MM.1S (cell line): Measurements from ENCODE around the gene CCNYL1.

Experiments
- DNase-seq: peaks from one replicate; pipeline ENCODE4 v3.0.0-alpha.2; 2015
- H2AFZ ChIP-seq: fragments of 300-600 bp; sonication (generic); 2 replicates; pipeline ENCODE4 v1.6.0; 2016; ENCODE audit warnings: antibody characterized with exemption, low read length
- H3F3A ChIP-seq: fragments of 300-600 bp; sonication (generic); 2 replicates; pipeline ENCODE4 v1.6.1; 2016; ENCODE audit warnings: mild to moderate bottlenecking, antibody characterized with exemption, low read length, moderate library complexity, mixed read lengths; ENCODE audit not compliant: insufficient read depth
- H3K27ac ChIP-seq: fragments of 300-600 bp; sonication (generic); 2 replicates; pipeline ENCODE4 v1.5.1; 2016; ENCODE audit warnings: mild to moderate bottlenecking, low read length
- H3K27me3 ChIP-seq: fragments of 300-600 bp; sonication (generic); replicated peaks from 2 replicates; pipeline ENCODE4 v1.6.0; 2016; ENCODE audit warnings: low read length; ENCODE audit not compliant: insufficient read depth
- H3K36me3 ChIP-seq: fragments of 300-600 bp; sonication (generic); replicated peaks from 2 replicates; pipeline ENCODE4 v1.6.1; 2016; ENCODE audit warnings: mild to moderate bottlenecking, low read length, mixed read lengths; ENCODE audit not compliant: insufficient read depth
- H3K4me1 ChIP-seq: fragments of 300-600 bp; sonication (generic); 2 replicates; pipeline ENCODE4 v1.6.1; 2016; ENCODE audit warnings: low read length, mixed read lengths
- H3K4me2 ChIP-seq: fragments of 300-600 bp; sonication (generic); 2 replicates; pipeline ENCODE4 v1.6.0; 2016; ENCODE audit warnings: low read depth, low read length
- H3K4me3 ChIP-seq: fragments of 300-600 bp; sonication (generic); 2 replicates; pipeline ENCODE4 v1.5.1; 2016; ENCODE audit warnings: low read length, mixed read lengths
- H3K79me2 ChIP-seq: fragments of 300-600 bp; sonication (generic); 2 replicates; pipeline ENCODE4 v1.6.1; 2016; ENCODE audit warnings: mixed run types, low read length, mixed read lengths
- H3K9ac ChIP-seq: fragments of 300-600 bp; sonication (generic); 2 replicates; pipeline ENCODE4 v1.6.1; 2016; ENCODE audit warnings: low read length, mixed read lengths
- H3K9me2 ChIP-seq: fragments of 300-600 bp; sonication (generic); replicated peaks from 2 replicates; pipeline ENCODE4 v1.6.1; 2016; ENCODE audit warnings: mild to moderate bottlenecking, low read length, mixed read lengths; ENCODE audit not compliant: insufficient read depth
- H3K9me3 ChIP-seq: fragments of 300-600 bp; sonication (generic); replicated peaks from 2 replicates; pipeline ENCODE4 v1.6.1; 2016; ENCODE audit warnings: mild to moderate bottlenecking, low read length, mixed read lengths; ENCODE audit not compliant: insufficient read depth
- H4K20me1 ChIP-seq: fragments of 300-600 bp; sonication (generic); 2 replicates; pipeline ENCODE4 v1.6.1; 2016; ENCODE audit warnings: mild to moderate bottlenecking, low read length, moderate library complexity, mixed read lengths; ENCODE audit not compliant: insufficient read depth
- EZH2 ChIP-seq: fragments of 300-600 bp; sonication (generic); optimal IDR thresholded peaks from 2 replicates; pipeline ENCODE3; 2017; ENCODE audit warnings: low read depth, mild to moderate bottlenecking, antibody characterized with exemption, low read length, mixed read lengths
- EZH2phosphoT487 ChIP-seq: fragments of 300-600 bp; sonication (generic); IDR thresholded peaks from 2 replicates; pipeline ENCODE4 v1.6.1; 2018; ENCODE audit warnings: antibody characterized with exemption, low read length
- TF ChIP-seq, protein P1 (sequence below): fragments of 300-600 bp; sonication (generic); IDR thresholded peaks from 2 replicates; pipeline ENCODE4 v1.5.1; 2016; ENCODE audit warnings: antibody characterized with exemption, low read length, mixed read lengths

CCNYL1 gene

DNA sequence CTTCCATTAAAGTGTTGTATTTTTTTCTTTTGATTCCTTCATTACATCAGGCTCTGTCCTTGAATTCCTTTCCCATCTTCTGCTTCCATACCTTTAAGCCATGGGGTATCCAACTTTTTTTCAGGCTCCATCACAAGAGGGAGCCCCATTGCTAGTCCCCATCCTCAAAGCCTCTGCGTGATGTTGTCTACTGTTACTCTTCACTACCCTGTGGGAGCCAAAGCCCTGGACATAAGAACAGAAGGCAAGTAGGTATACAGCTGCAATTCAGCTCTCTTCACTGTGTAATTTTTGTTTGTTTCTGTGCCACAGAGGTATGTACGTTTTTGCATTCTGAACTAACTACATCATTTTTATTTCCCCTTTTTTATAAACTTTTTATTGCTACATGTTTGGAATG is 36.6 kb upstream of the CCNYL1 start:
- no peak overlapping the region for H3K27ac ChIP-seq
- DNase-seq, result no peak
- H2AFZ ChIP-seq, result no peak overlapping the region
- no peaks in the 10 kb centered on the region for H3K79me2 ChIP-seq
- H3K9me3 ChIP-seq, result no peaks in the 10 kb centered on the region
- H3K27me3 ChIP-seq, result no peaks in the 10 kb centered on the region
- no peaks in the 10 kb centered on the region for H3K9me2 ChIP-seq
- H3K9ac ChIP-seq, result no peak overlapping the region
- no peaks in the 10 kb centered on the region for H3F3A ChIP-seq
- H3K36me3 ChIP-seq, result no peaks in the 10 kb centered on the region
- no peak overlapping the region for H3K4me3 ChIP-seq
- no peaks in the 10 kb centered on the region for H3K4me1 ChIP-seq
- TF ChIP-seq EZH2phosphoT487, result no peak
- no peak for TF ChIP-seq EZH2
- TF ChIP-seq, protein P1, sequence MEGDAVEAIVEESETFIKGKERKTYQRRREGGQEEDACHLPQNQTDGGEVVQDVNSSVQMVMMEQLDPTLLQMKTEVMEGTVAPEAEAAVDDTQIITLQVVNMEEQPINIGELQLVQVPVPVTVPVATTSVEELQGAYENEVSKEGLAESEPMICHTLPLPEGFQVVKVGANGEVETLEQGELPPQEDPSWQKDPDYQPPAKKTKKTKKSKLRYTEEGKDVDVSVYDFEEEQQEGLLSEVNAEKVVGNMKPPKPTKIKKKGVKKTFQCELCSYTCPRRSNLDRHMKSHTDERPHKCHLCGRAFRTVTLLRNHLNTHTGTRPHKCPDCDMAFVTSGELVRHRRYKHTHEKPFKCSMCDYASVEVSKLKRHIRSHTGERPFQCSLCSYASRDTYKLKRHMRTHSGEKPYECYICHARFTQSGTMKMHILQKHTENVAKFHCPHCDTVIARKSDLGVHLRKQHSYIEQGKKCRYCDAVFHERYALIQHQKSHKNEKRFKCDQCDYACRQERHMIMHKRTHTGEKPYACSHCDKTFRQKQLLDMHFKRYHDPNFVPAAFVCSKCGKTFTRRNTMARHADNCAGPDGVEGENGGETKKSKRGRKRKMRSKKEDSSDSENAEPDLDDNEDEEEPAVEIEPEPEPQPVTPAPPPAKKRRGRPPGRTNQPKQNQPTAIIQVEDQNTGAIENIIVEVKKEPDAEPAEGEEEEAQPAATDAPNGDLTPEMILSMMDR, result no peak
- H4K20me1 ChIP-seq, result no peaks in the 10 kb centered on the region
- H3K4me2 ChIP-seq, result no peak overlapping the region

DNA sequence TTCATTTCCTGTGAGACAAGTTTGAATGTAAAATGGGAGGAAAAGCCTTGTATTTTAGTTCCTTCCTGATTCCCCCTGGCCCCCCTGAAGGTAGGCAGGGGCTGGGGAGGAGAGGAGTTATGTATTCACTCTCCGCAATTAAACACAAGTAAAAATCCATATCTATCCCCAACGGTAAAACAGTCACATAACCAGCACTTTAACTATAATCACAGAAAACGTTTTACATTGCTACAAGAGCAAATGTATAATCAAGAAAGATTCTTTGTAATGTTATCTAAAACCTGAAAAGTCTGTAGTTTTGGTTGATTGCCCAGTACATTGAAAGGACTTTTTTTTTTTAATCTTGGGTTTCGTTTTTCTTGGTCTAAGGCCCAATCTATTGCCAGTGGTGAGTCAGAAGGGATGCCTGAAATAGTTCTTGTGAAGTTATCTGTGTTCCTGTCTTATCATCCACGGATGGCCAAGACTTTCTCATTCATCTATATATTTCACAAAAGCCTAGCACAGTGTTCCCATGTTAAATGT is 34.5 kb upstream of the CCNYL1 start:
- no peak overlapping the region for H3K4me2 ChIP-seq
- TF ChIP-seq, protein P1, result no peak
- TF ChIP-seq EZH2phosphoT487, result no peak
- TF ChIP-seq EZH2, result no peak
- no peaks in the 10 kb centered on the region for H3K9me3 ChIP-seq
- H3K36me3 ChIP-seq, result no peaks in the 10 kb centered on the region
- no peak overlapping the region for H3K9ac ChIP-seq
- H3K4me3 ChIP-seq, result no peak overlapping the region
- DNase-seq, result no peak
- no peak overlapping the region for H2AFZ ChIP-seq
- no peaks in the 10 kb centered on the region for H3K27me3 ChIP-seq
- H3K4me1 ChIP-seq, result no peaks in the 10 kb centered on the region
- H3F3A ChIP-seq, result no peaks in the 10 kb centered on the region
- H3K27ac ChIP-seq, result no peak overlapping the region
- H3K9me2 ChIP-seq, result no peaks in the 10 kb centered on the region
- no peaks in the 10 kb centered on the region for H3K79me2 ChIP-seq
- H4K20me1 ChIP-seq, result no peaks in the 10 kb centered on the region

DNA sequence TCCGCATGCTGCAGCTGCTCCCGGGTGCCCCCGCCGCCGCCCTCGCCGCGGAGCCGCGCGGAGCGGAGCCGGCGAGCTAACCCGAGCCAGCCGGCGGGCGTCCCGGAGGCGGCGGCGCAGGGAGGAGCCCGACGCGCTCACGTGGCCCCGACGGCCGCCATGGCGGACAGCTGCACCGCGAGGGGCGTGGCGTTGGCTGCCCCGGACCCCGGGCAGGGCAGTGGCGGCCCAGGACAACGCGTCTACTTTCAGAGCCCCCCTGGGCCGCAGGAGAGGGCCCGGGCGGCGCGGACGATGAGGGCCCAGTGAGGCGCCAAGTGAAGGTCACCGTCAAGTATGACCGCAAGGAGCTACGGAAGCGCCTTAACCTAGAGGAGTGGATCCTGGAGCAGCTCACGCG is 30.0 kb upstream of the CCNYL1 start:
- Histone ChIP-seq H3F3A (no peaks in the 10 kb centered on the region), H3K4me3 (no peak overlapping the region), H3K36me3 (no peaks in the 10 kb centered on the region), H3K27ac (no peak overlapping the region), H3K79me2 (no peaks in the 10 kb centered on the region), H3K27me3 (no peaks in the 10 kb centered on the region), H3K9me3 (no peaks in the 10 kb centered on the region), H3K4me1 (no peaks in the 10 kb centered on the region), H3K9me2 (no peaks in the 10 kb centered on the region), H2AFZ (no peak overlapping the region), H4K20me1 (no peaks in the 10 kb centered on the region), H3K4me2 (no peak overlapping the region), H3K9ac (no peak overlapping the region)
- TF ChIP-seq, protein P1, result no peak
- no peak for TF ChIP-seq EZH2phosphoT487
- no peak for DNase-seq
